ENCODE measurements around the gene EEF1A2.

DNA sequence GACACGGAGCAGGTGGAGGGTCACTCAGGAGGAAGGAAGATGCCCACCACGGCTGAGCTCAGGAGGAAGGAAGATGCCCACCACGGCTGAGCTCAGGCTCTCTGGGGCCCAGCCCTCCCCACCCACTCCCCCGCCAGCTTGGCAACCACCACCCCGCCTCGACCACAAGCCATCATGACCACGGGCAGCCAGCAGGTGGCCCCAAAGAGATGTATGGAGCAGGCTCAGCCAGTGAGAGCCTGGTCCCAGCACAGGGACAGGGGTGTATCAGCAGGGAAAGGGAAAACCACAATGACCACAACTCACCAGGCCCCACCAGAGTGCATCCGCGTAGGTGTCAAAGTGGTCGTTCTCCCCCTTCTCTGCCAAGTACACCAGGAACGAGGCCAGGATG lies 56.8 kb downstream of the EEF1A2 start:
- TF ChIP-seq POLR2AphosphoS5 (IDR thresholded peaks at IDR 0.05; ENCODE audit: low read depth, low read length) (no peak), TAF1 (IDR thresholded peaks at IDR 0.05; ENCODE audit: borderline replicate concordance, insufficient read depth, low read length) (no peak)
- TF ChIP-seq, protein P1, sequence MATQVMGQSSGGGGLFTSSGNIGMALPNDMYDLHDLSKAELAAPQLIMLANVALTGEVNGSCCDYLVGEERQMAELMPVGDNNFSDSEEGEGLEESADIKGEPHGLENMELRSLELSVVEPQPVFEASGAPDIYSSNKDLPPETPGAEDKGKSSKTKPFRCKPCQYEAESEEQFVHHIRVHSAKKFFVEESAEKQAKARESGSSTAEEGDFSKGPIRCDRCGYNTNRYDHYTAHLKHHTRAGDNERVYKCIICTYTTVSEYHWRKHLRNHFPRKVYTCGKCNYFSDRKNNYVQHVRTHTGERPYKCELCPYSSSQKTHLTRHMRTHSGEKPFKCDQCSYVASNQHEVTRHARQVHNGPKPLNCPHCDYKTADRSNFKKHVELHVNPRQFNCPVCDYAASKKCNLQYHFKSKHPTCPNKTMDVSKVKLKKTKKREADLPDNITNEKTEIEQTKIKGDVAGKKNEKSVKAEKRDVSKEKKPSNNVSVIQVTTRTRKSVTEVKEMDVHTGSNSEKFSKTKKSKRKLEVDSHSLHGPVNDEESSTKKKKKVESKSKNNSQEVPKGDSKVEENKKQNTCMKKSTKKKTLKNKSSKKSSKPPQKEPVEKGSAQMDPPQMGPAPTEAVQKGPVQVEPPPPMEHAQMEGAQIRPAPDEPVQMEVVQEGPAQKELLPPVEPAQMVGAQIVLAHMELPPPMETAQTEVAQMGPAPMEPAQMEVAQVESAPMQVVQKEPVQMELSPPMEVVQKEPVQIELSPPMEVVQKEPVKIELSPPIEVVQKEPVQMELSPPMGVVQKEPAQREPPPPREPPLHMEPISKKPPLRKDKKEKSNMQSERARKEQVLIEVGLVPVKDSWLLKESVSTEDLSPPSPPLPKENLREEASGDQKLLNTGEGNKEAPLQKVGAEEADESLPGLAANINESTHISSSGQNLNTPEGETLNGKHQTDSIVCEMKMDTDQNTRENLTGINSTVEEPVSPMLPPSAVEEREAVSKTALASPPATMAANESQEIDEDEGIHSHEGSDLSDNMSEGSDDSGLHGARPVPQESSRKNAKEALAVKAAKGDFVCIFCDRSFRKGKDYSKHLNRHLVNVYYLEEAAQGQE (IDR thresholded peaks at IDR 0.05; ENCODE audit: insufficient read depth in 1 of 2, low read depth in 2 of 2, low read length in 2 of 2), result no peak
